K562 (cell line): ENCODE measurements around the gene DENND1A. TPM values are rescaled to one million over a fixed set of nuclear protein-coding genes. Genes with fewer than 3 reads are reported as not detected.

Source experiments
- ATAC-seq: fragments of 200-7000 bp; cut with Tn5 transposase; 3 replicates; pipeline ENCODE4 v1.9.1; 2020; ENCODE audit warnings: moderate library complexity
- BruUV-seq: library from RNA; stranded (reverse); fragments of 400-500 nt; replicated peaks from 2 replicates; lab custom pipeline; 2021; lab: Mats Ljungman, UMichigan
- CTCF ChIA-PET: fragments of 300-600 bp; formaldehyde crosslinking; extraction: SDS; loops from one replicate; lab custom pipeline; 2021; ENCODE audit warnings: low intra/inter-chr PET ratio; lab: Yijun Ruan, JAX
- POLR2A ChIA-PET: fragments of 300-600, 350-650 bp; sonication (Branson Sonifier 250); formaldehyde crosslinking; extraction: SDS; loops from one replicate; lab custom pipeline; 2021; ENCODE audit warnings: antibody characterized with exemption, inconsistent platforms; lab: Yijun Ruan, JAX
- DNase-seq, 4 experiments: peaks; one replicate each; pipeline versions ENCODE4 v3.0.0 to v3.0.0-alpha.2; 2011 to 2018; ENCODE audit warnings: low spot score in 3 of 4, mixed read lengths in 3 of 4; ENCODE audit errors: extremely low read depth in 1 of 4
- FAIRE-seq: peaks from 2 replicates; lab custom pipeline; 2011; peaks lifted over from hg19 to GRCh38; lab: Jason Lieb, UNC
- H2AFZ ChIP-seq: 2 replicates; pipeline ENCODE4 v1.6.0; 2011; ENCODE audit warnings: low read depth, low read length, control low read depth, inconsistent platforms
- H3K27ac ChIP-seq: fragments of 200-600 bp; 3 replicates; pipeline ENCODE4 v1.8.0; 2011; ENCODE audit warnings: low read depth, mild to moderate bottlenecking, control low read depth, inconsistent platforms, low read length, moderate library complexity, mixed read lengths; ENCODE audit errors: extremely low read depth
- H3K27me3 ChIP-seq, 2 experiments: fragments of 300-600 bp in 1 of 2; 2 replicates in 1 of 2; 3 replicates in 1 of 2; pipeline versions ENCODE4 v1.6.0 to v1.8.0; 2011; ENCODE audit warnings: inconsistent platforms in 2 of 2, low read length in 2 of 2, mild to moderate bottlenecking in 1 of 2, mixed read lengths in 1 of 2, moderate library complexity in 1 of 2; ENCODE audit not compliant: control insufficient read depth in 2 of 2, insufficient read depth in 2 of 2
- H3K36me3 ChIP-seq: fragments of 300-600 bp; 3 replicates; pipeline ENCODE4 v1.8.0; 2011; ENCODE audit warnings: mild to moderate bottlenecking, low read length, inconsistent platforms; ENCODE audit not compliant: control insufficient read depth, insufficient read depth
- H3K4me1 ChIP-seq, 2 experiments: fragments of 200-600 bp in 1 of 2; replicated peaks in 1 of 2; 2 replicates in 1 of 2; 3 replicates in 1 of 2; pipeline versions ENCODE4 v1.5.1 to v1.8.0; 2011; ENCODE audit warnings: inconsistent platforms in 2 of 2, low read length in 2 of 2, mild to moderate bottlenecking in 1 of 2, mixed read lengths in 1 of 2, moderate library complexity in 1 of 2; ENCODE audit not compliant: control insufficient read depth in 2 of 2, insufficient read depth in 2 of 2
- H3K4me2 ChIP-seq: 2 replicates; pipeline ENCODE4 v1.6.1; 2011; ENCODE audit warnings: low read length, control low read depth, inconsistent platforms, mixed read lengths; ENCODE audit not compliant: insufficient read depth
- H3K4me3 ChIP-seq: fragments of 200-600 bp; sonication (generic), shearing (Covaris generic); 2 replicates; pipeline ENCODE4 v1.5.1; 2016; ENCODE audit warnings: control low read depth, inconsistent platforms
- H3K79me2 ChIP-seq: fragments of 200-600 bp; 3 replicates; pipeline ENCODE4 v1.8.0; 2011; ENCODE audit warnings: low read length, inconsistent platforms; ENCODE audit not compliant: control insufficient read depth, insufficient read depth
- H3K9ac ChIP-seq, 2 experiments: 2 replicates each; pipeline versions ENCODE4 v1.6.0 to v1.6.1; 2011; ENCODE audit warnings: low read depth in 2 of 2, low read length in 2 of 2, control low read depth in 1 of 2, inconsistent platforms in 1 of 2, mild to moderate bottlenecking in 1 of 2, mixed read lengths in 1 of 2; ENCODE audit not compliant: insufficient read depth in 1 of 2
- H3K9me1 ChIP-seq: one replicate; pipeline ENCODE4 v1.6.0; 2011; ENCODE audit warnings: inconsistent platforms, mild to moderate bottlenecking, low read length, moderate library complexity; ENCODE audit not compliant: control insufficient read depth, insufficient read depth
- H3K9me3 ChIP-seq: replicated peaks from 2 replicates; pipeline ENCODE4 v1.5.1; 2011; ENCODE audit warnings: low read depth, low read length, inconsistent platforms; ENCODE audit not compliant: control insufficient read depth, insufficient read depth
- H4K20me1 ChIP-seq: replicated peaks from 2 replicates; pipeline ENCODE4 v1.6.1; 2011; ENCODE audit warnings: low read length, inconsistent platforms, mixed read lengths; ENCODE audit not compliant: control insufficient read depth, insufficient read depth
- BMI1 ChIP-seq: fragments of 150-350 bp; IDR thresholded peaks from 2 replicates; pipeline ENCODE4 v1.6.1; 2014; ENCODE audit warnings: low read length
- CEBPG ChIP-seq, 3 experiments: fragments of 200-800 bp in 1 of 3; sonication (Bioruptor generic) in 1 of 3; sonication (generic) in 1 of 3; formaldehyde crosslinking in 1 of 3; IDR thresholded peaks in 2 of 3; conservative IDR thresholded peaks in 1 of 3; 2 replicates each; pipeline versions ENCODE4 v1.6.1 to v1.8.0; 2016 to 2022; ENCODE audit warnings: missing compliant biosample characterization in 2 of 3, missing genetic modification characterization in 2 of 3, mild to moderate bottlenecking in 1 of 3, missing genetic modification reagents in 1 of 3
- CREB3L1 ChIP-seq: fragments of 450-650 bp; IDR thresholded peaks from 2 replicates; pipeline ENCODE4 v1.6.1; 2014; ENCODE audit warnings: low read depth, mild to moderate bottlenecking, moderate library complexity, borderline replicate concordance
- DMBX1 ChIP-seq: fragments of 250-450 bp; sonication (Bioruptor Pico); IDR thresholded peaks from 2 replicates; pipeline ENCODE4 v1.8.0; 2022; ENCODE audit warnings: inconsistent platforms, mild to moderate bottlenecking, moderate library complexity, borderline replicate concordance
- EGR1 ChIP-seq: fragments of 450-650 bp; conservative IDR thresholded peaks from 2 replicates; pipeline ENCODE4 v1.6.1; 2017; ENCODE audit warnings: mild to moderate bottlenecking
- ESRRA ChIP-seq: fragments of 450-650 bp; IDR thresholded peaks from 2 replicates; pipeline ENCODE4 v1.6.1; 2014; ENCODE audit warnings: low read depth, mild to moderate bottlenecking, moderate library complexity, borderline replicate concordance
- FOXK1 ChIP-seq: sonication (generic); formaldehyde crosslinking; IDR thresholded peaks from 2 replicates; pipeline ENCODE4 v1.8.0; 2022; ENCODE audit warnings: missing genetic modification reagents, mild to moderate bottlenecking, borderline replicate concordance
- ILF3 ChIP-seq: fragments of 450-650 bp; IDR thresholded peaks from 2 replicates; pipeline ENCODE4 v1.6.1; 2018; ENCODE audit warnings: antibody characterized with exemption, mild to moderate bottlenecking, moderate library complexity, borderline replicate concordance
- POLR2G ChIP-seq: fragments of 200-400 bp; formaldehyde crosslinking; IDR thresholded peaks from 2 replicates; pipeline ENCODE4 v1.6.1; 2017; ENCODE audit warnings: low read depth, mild to moderate bottlenecking, antibody characterized with exemption, low read length, moderate library complexity
- PURB ChIP-seq: sonication (generic); formaldehyde crosslinking; IDR thresholded peaks from 2 replicates; pipeline ENCODE4 v1.9.0; 2021; ENCODE audit warnings: low read depth, mild to moderate bottlenecking, missing genetic modification reagents
- SAP30 ChIP-seq: fragments of 200-600 bp; sonication (generic); IDR thresholded peaks from 2 replicates; pipeline ENCODE4 v1.6.1; 2012; ENCODE audit warnings: borderline replicate concordance, low read depth, mild to moderate bottlenecking, moderate library complexity, low read length, control low read depth, inconsistent platforms; ENCODE audit not compliant: insufficient read depth, poor library complexity, severe bottlenecking
- TOE1 ChIP-seq, 2 experiments: fragments of 450-650 bp in 1 of 2; sonication (generic) in 1 of 2; formaldehyde crosslinking in 1 of 2; IDR thresholded peaks; 2 replicates each; pipeline versions ENCODE4 v1.7.1 to v1.8.0; 2016 to 2022; ENCODE audit warnings: borderline replicate concordance in 2 of 2, mild to moderate bottlenecking in 2 of 2, antibody characterized with exemption in 1 of 2, inconsistent platforms in 1 of 2, low read depth in 1 of 2, missing genetic modification reagents in 1 of 2, moderate library complexity in 1 of 2
- ZNF586 ChIP-seq: fragments of 450-650 bp; formaldehyde crosslinking; conservative IDR thresholded peaks from 2 replicates; pipeline ENCODE4 v1.4.0; 2020; ENCODE audit warnings: mild to moderate bottlenecking, moderate library complexity
- ZNF707 ChIP-seq: fragments of 250-450 bp; sonication (Bioruptor Pico); conservative IDR thresholded peaks from 2 replicates; pipeline ENCODE4 v1.8.0; 2022; ENCODE audit warnings: inconsistent platforms, mild to moderate bottlenecking, moderate library complexity
- WGBS: fragments of 100-300 bp; shearing (Covaris generic); methylation state at CpG from one replicate; pipeline ENCODE4 v1.1.6; 2016; ENCODE audit warnings: low coverage, mixed read lengths; ENCODE audit not compliant: insufficient coverage; ENCODE audit errors: missing lambda C conversion rate; 5-methylcytosine and 5-hydroxymethylcytosine counted together
- in situ Hi-C: fragments of 300-500 bp; cut with MboI; formaldehyde crosslinking; loops from 4 replicates; pipeline ENCODE4 v1.15.0; 2018; ENCODE audit warnings: inconsistent platforms, mixed read lengths
- intact Hi-C: fragments of 100-400 bp; cut with micrococcal nuclease; formaldehyde crosslinking; loops from 2 replicates; pipeline ENCODE4 v1.14.2; 2022
- polyA plus RNA-seq, 8 experiments: library from polyadenylated mRNA; depleted of rRNA in 4 of 8; stranded (reverse) in 5 of 8; unstranded in 3 of 8; fragments of >200 nt; fragmentation: Nextera tagmentation in 2 of 8; fragmentation: Illumina TruSeq in 1 of 8; extraction: Ambion mirVana in 2 of 8; extraction: Trizol in 1 of 8; gene quantifications; 2 replicates each; pipeline versions ENCODE4 v1.2.1 to v1.2.3, GENCODE V29; 2011 to 2014; ENCODE audit warnings: inconsistent platforms in 1 of 8, missing spikeins in 1 of 8
- total RNA-seq, 7 experiments: library from RNA; depleted of rRNA in 6 of 7; stranded (reverse); fragments of >200 nt in 6 of 7; fragmentation: Illumina TruSeq in 2 of 7; extraction: Trizol in 2 of 7; gene quantifications; 2 replicates each; pipeline versions ENCODE4 v1.2.1 to v1.2.3, GENCODE V29; 2011 to 2021; ENCODE audit warnings: low replicate concordance in 1 of 7

Gene DENND1A
- total and polyA plus RNA-seq, 9 of the 15 experiments (the other 6 are each of a cell fraction or from before 2014, with no cell fraction given) = 7.6 to 29.5 (median 15.7) TPM

- Histone ChIP-seq H3K9ac (no peak overlapping the region), H3K4me2 (no peak overlapping the region), H3K9me1 (no peaks in the 10 kb centered on the region), H3K9me3 (no peaks in the 10 kb centered on the region), H4K20me1 (no peaks in the 10 kb centered on the region), H3K4me1 (no peaks in the 10 kb centered on the region), H3K36me3 (no peaks in the 10 kb centered on the region), H3K27ac (no peak overlapping the region), H3K4me3 (no peak overlapping the region)
- ATAC-seq (no peak), DNase-seq (no peak), FAIRE-seq (no peak)
- intact Hi-C loops = no loop called here
- in situ Hi-C loops = no loop called here
- POLR2A ChIA-PET = no interaction called here
- TF ChIP-seq POLR2G (no peak), CEBPG (CRISPR knock-in tag; IDR thresholded peaks at IDR 0.05) (no peak), CEBPG (tag; conservative IDR thresholded peaks at IDR 0.05 in 1 of 2, IDR thresholded peaks at IDR 0.05 in 1 of 2) (0 out of 4 replicates have a peak, but pooled peaks of 1 of the 2 experiments have one; percentile 1)
- TF ChIP-seq, all 486 proteins: peak for 1
- Histone ChIP-seq H2AFZ (no peak overlapping the region), H3K79me2 (no peaks in the 10 kb centered on the region), H3K27me3 (no peaks in the 10 kb centered on the region)
- BruUV-seq = no TSS peak
- CTCF ChIA-PET = no interaction called here
- 67% methylated on average over 4 of the region's 4 CpGs for WGBS
Observed at GRCh38 chr9:123597048-123597447, 332.9 kb downstream of the DENND1A start.

GRCh38 chr9:123591283-123591682, 338.6 kb downstream of the DENND1A start:
- Histone ChIP-seq H3K9me1 (no peaks in the 10 kb centered on the region), H3K4me1 (peaks cover 0 to 3% of the 10 kb centered on the region in 2 experiments; a peak in 3 of 5 replicates), H3K27ac (no peak overlapping the region), H3K9me3 (no peaks in the 10 kb centered on the region), H2AFZ (no peak overlapping the region), H3K27me3 (no peaks in the 10 kb centered on the region; a peak in 1 of 5 replicates), H3K36me3 (no peaks in the 10 kb centered on the region), H3K4me2 (no peak overlapping the region), H3K79me2 (no peaks in the 10 kb centered on the region), H3K9ac (no peak overlapping the region), H4K20me1 (no peaks in the 10 kb centered on the region), H3K4me3 (no peak overlapping the region)
- POLR2A ChIA-PET = interaction anchor here (0.5 to 0.6 kb wide), 2 partner anchors 147 to 180 kb away, joined by 3 read pairs; no protein-coding TSS in a partner anchor
- intact Hi-C loops (no loop called here), in situ Hi-C loops (no loop called here)
- no peak for FAIRE-seq
- WGBS = 66% methylated on average over 3 of the region's 4 CpGs
- DNase-seq = no peak
- CTCF ChIA-PET = no interaction called here
- ATAC-seq = no peak; the same call in 2 of the 3 replicates
- no TSS peak for BruUV-seq
- TF ChIP-seq PURB (no peak), SAP30 (no peak), DMBX1 (CRISPR knock-in tag) (no peak), ILF3 (no peak), CREB3L1 (no peak), ZNF707 (CRISPR knock-in tag) (no peak), FOXK1 (CRISPR knock-in tag) (no peak), ZNF586 (CRISPR knock-in tag) (no peak), TOE1 (IDR thresholded peaks at IDR 0.05; ENCODE audit: borderline replicate concordance) (no peak), TOE1 (CRISPR knock-in tag; IDR thresholded peaks at IDR 0.05; ENCODE audit: borderline replicate concordance, low read depth) (no peak), BMI1 (no peak), ESRRA (no peak), EGR1 (no peak)
